ENCODE data around the gene NSG1. TPM values are rescaled to one million over a fixed set of nuclear protein-coding genes. Genes with fewer than 3 reads are reported as not detected.

NSG1 gene
- total RNA-seq, 5 donors from 2014 or later (not counting 1 experiment from before 2014, with no cell fraction given) = 14.2 to 42.8 (median 19.2) TPM

GRCh38 chr4:4443821-4444220, 56.9 kb downstream of the NSG1 start:
- Mint-ChIP-seq H3K36me3 (peaks cover 22% of the 10 kb centered on the region), H3K4me3 (no peak overlapping the region), H3K4me1 (no peaks in the 10 kb centered on the region), H3K27ac (no peak overlapping the region), H3K9me3 (no peaks in the 10 kb centered on the region), H3K27me3 (no peaks in the 10 kb centered on the region)
- no peak for ATAC-seq (replicated peaks in 1 of 4)
- Histone ChIP-seq H3K4me3 (ENCODE audit: control insufficient read depth in 1 of 2, extremely low read depth in 1 of 2, low read length in 1 of 2) (no peak overlapping the region), H3K27me3 (replicated peaks in 1 of 2; ENCODE audit: control insufficient read depth in 2 of 2, extremely low read depth in 1 of 2, insufficient read depth in 2 of 2, low read length in 1 of 2) (no peaks in the 10 kb centered on the region), H3K4me1 (ENCODE audit: control insufficient read depth in 1 of 2, extremely low read depth in 1 of 2, insufficient read depth in 2 of 2, low read length in 2 of 2) (no peaks in the 10 kb centered on the region), H3K36me3 (ENCODE audit: control insufficient read depth in 2 of 2, extremely low read depth in 1 of 2, insufficient read depth in 1 of 2, low read length in 1 of 2) (no peaks in the 10 kb centered on the region), H3K27ac (ENCODE audit: low read length) (no peak overlapping the region), H3K9me3 (no peaks in the 10 kb centered on the region)
- DNase-seq = no peak
- CTCF ChIA-PET = no interaction called here
- POLR2A ChIA-PET = no interaction called here
- WGBS (ENCODE audit: insufficient coverage) = 100% methylated on average over 1 of the region's 2 CpGs

GRCh38 chr4:4446434-4446833, 59.5 kb downstream of the NSG1 start:
- Histone ChIP-seq H3K27me3 (replicated peaks in 1 of 2; ENCODE audit: control insufficient read depth in 2 of 2, extremely low read depth in 1 of 2, insufficient read depth in 2 of 2, low read length in 1 of 2) (no peaks in the 10 kb centered on the region), H3K9me3 (no peaks in the 10 kb centered on the region), H3K36me3 (ENCODE audit: control insufficient read depth in 2 of 2, extremely low read depth in 1 of 2, insufficient read depth in 1 of 2, low read length in 1 of 2) (no peaks in the 10 kb centered on the region), H3K27ac (ENCODE audit: low read length) (no peak overlapping the region), H3K4me1 (ENCODE audit: control insufficient read depth in 1 of 2, extremely low read depth in 1 of 2, insufficient read depth in 2 of 2, low read length in 2 of 2) (no peaks in the 10 kb centered on the region), H3K4me3 (ENCODE audit: control insufficient read depth in 1 of 2, extremely low read depth in 1 of 2, low read length in 1 of 2) (no peak overlapping the region)
- DNase-seq = no peak
- no peak for ATAC-seq (replicated peaks in 1 of 4)
- Mint-ChIP-seq H3K27ac (no peak overlapping the region), H3K36me3 (peaks cover 22% of the 10 kb centered on the region), H3K4me1 (no peaks in the 10 kb centered on the region), H3K4me3 (no peak overlapping the region), H3K27me3 (no peaks in the 10 kb centered on the region), H3K9me3 (no peaks in the 10 kb centered on the region)
- CTCF ChIA-PET = interaction anchor here in 1 of 2 donors (1.0 kb wide), 1 partner anchor 15 kb away, joined by 3 read pairs; no protein-coding TSS in a partner anchor
- POLR2A ChIA-PET = no interaction called here

GRCh38 chr4:4455210-4455865, 68.4 kb downstream of the NSG1 start:
- Histone ChIP-seq H3K27ac (ENCODE audit: low read length) (no peak overlapping the region), H3K27me3 (replicated peaks in 1 of 2; ENCODE audit: control insufficient read depth in 2 of 2, extremely low read depth in 1 of 2, insufficient read depth in 2 of 2, low read length in 1 of 2) (no peaks in the 10 kb centered on the region), H3K36me3 (ENCODE audit: control insufficient read depth in 2 of 2, extremely low read depth in 1 of 2, insufficient read depth in 1 of 2, low read length in 1 of 2) (peaks cover 11 to 59% of the 10 kb centered on the region in 2 donors), H3K4me3 (ENCODE audit: control insufficient read depth in 1 of 2, extremely low read depth in 1 of 2, low read length in 1 of 2) (no peak overlapping the region), H3K9me3 (no peaks in the 10 kb centered on the region), H3K4me1 (ENCODE audit: control insufficient read depth in 1 of 2, extremely low read depth in 1 of 2, insufficient read depth in 2 of 2, low read length in 2 of 2) (peaks cover 0 to 2% of the 10 kb centered on the region in 2 experiments)
- peaks cover 0 to 6% (median 0%) of the 10 kb centered on the region in 3 donors for H3K4me1 Mint-ChIP-seq
- peaks cover 76% of the 10 kb centered on the region for H3K36me3 Mint-ChIP-seq
- ChIA-PET CTCF (no interaction called here), POLR2A (no interaction called here)
- WGBS (ENCODE audit: insufficient coverage) = 93% methylated on average over 5 of the region's 5 CpGs
- no peaks in the 10 kb centered on the region for H3K9me3 Mint-ChIP-seq
- no peaks in the 10 kb centered on the region for H3K27me3 Mint-ChIP-seq
- ATAC-seq (replicated peaks in 1 of 4) (no peak), DNase-seq (no peak)
- H3K4me3 Mint-ChIP-seq = no peak overlapping the region
- H3K27ac Mint-ChIP-seq = no peak overlapping the region

- no peaks in the 10 kb centered on the region for H3K27me3 Mint-ChIP-seq
- no peaks in the 10 kb centered on the region for H3K9me3 ChIP-seq
- no peak overlapping the region for H3K4me3 Mint-ChIP-seq
- H3K27ac ChIP-seq (ENCODE audit: low read length) = no peak overlapping the region
- H3K27ac Mint-ChIP-seq = no peak overlapping the region
- ATAC-seq (replicated peaks in 1 of 4) (no peak), DNase-seq (no peak)
- H3K9me3 Mint-ChIP-seq = no peaks in the 10 kb centered on the region
- no peak overlapping the region for H3K4me3 ChIP-seq (ENCODE audit: control insufficient read depth in 1 of 2, extremely low read depth in 1 of 2, low read length in 1 of 2)
- no peaks in the 10 kb centered on the region for H3K27me3 ChIP-seq (replicated peaks in 1 of 2; ENCODE audit: control insufficient read depth in 2 of 2, extremely low read depth in 1 of 2, insufficient read depth in 2 of 2, low read length in 1 of 2)
- ChIA-PET POLR2A (no interaction called here), CTCF (no interaction called here)
- peaks cover 73% of the 10 kb centered on the region for H3K36me3 Mint-ChIP-seq
- peaks cover 11 to 59% of the 10 kb centered on the region in 2 donors for H3K36me3 ChIP-seq (ENCODE audit: control insufficient read depth in 2 of 2, extremely low read depth in 1 of 2, insufficient read depth in 1 of 2, low read length in 1 of 2)
- peaks cover under 1 to 16% (median 5%) of the 10 kb centered on the region in 3 donors for H3K4me1 Mint-ChIP-seq
- WGBS (ENCODE audit: insufficient coverage) = 98% methylated on average over 7 of the region's 7 CpGs
- peaks cover 0 to 8% of the 10 kb centered on the region in 2 experiments for H3K4me1 ChIP-seq (ENCODE audit: control insufficient read depth in 1 of 2, extremely low read depth in 1 of 2, insufficient read depth in 2 of 2, low read length in 2 of 2)
Observed at GRCh38 chr4:4456351-4456750, 69.4 kb downstream of the NSG1 start.

- Mint-ChIP-seq H3K27me3 (no peaks in the 10 kb centered on the region), H3K4me1 (peaks cover 6 to 22% (median 11%) of the 10 kb centered on the region in 3 donors), H3K27ac (no peak overlapping the region), H3K4me3 (no peak overlapping the region), H3K36me3 (peaks cover 68% of the 10 kb centered on the region), H3K9me3 (no peaks in the 10 kb centered on the region)
- H3K27me3 ChIP-seq (replicated peaks in 1 of 2; ENCODE audit: control insufficient read depth in 2 of 2, extremely low read depth in 1 of 2, insufficient read depth in 2 of 2, low read length in 1 of 2) = no peaks in the 10 kb centered on the region
- H3K4me3 ChIP-seq (ENCODE audit: control insufficient read depth in 1 of 2, extremely low read depth in 1 of 2, low read length in 1 of 2) = no peak overlapping the region
- no peak for ATAC-seq (replicated peaks in 1 of 4)
- DNase-seq = no peak
- ChIA-PET CTCF (no interaction called here), POLR2A (interaction anchor here in 1 of 2 donors (0.7 kb wide), 1 partner anchor 118 kb away, joined by 4 read pairs; no protein-coding TSS in a partner anchor)
- H3K9me3 ChIP-seq = no peaks in the 10 kb centered on the region
- H3K27ac ChIP-seq (ENCODE audit: low read length) = no peak overlapping the region
- peaks cover 11 to 59% of the 10 kb centered on the region in 2 donors for H3K36me3 ChIP-seq (ENCODE audit: control insufficient read depth in 2 of 2, extremely low read depth in 1 of 2, insufficient read depth in 1 of 2, low read length in 1 of 2)
- 83% methylated on average over 1 of the region's 8 CpGs for WGBS (ENCODE audit: insufficient coverage)
- H3K4me1 ChIP-seq (ENCODE audit: control insufficient read depth in 1 of 2, extremely low read depth in 1 of 2, insufficient read depth in 2 of 2, low read length in 2 of 2) = peaks cover 0 to 14% of the 10 kb centered on the region in 2 experiments
Observed at GRCh38 chr4:4456816-4457578, 70.1 kb downstream of the NSG1 start.

GRCh38 chr4:4457803-4458553, 71.1 kb downstream of the NSG1 start:
- peaks cover 8 to 55% of the 10 kb centered on the region in 2 donors for H3K36me3 ChIP-seq (ENCODE audit: control insufficient read depth in 2 of 2, extremely low read depth in 1 of 2, insufficient read depth in 1 of 2, low read length in 1 of 2)
- H3K27ac Mint-ChIP-seq = no peak overlapping the region
- H3K4me1 Mint-ChIP-seq = peaks cover 11 to 32% (median 21%) of the 10 kb centered on the region in 3 donors
- H3K36me3 Mint-ChIP-seq = peaks cover 61% of the 10 kb centered on the region
- DNase-seq (no peak), ATAC-seq (replicated peaks in 1 of 4) (no peak)
- H3K9me3 ChIP-seq = no peaks in the 10 kb centered on the region
- H3K27ac ChIP-seq (ENCODE audit: low read length) = no peak overlapping the region
- H3K4me3 ChIP-seq (ENCODE audit: control insufficient read depth in 1 of 2, extremely low read depth in 1 of 2, low read length in 1 of 2) = no peak overlapping the region
- 100% methylated on average over 1 of the region's 5 CpGs for WGBS (ENCODE audit: insufficient coverage)
- POLR2A ChIA-PET = no interaction called here
- no peaks in the 10 kb centered on the region for H3K9me3 Mint-ChIP-seq
- no peaks in the 10 kb centered on the region for H3K27me3 Mint-ChIP-seq
- H3K4me3 Mint-ChIP-seq = no peak overlapping the region
- no peaks in the 10 kb centered on the region for H3K27me3 ChIP-seq (replicated peaks in 1 of 2; ENCODE audit: control insufficient read depth in 2 of 2, extremely low read depth in 1 of 2, insufficient read depth in 2 of 2, low read length in 1 of 2)
- CTCF ChIA-PET = no interaction called here
- H3K4me1 ChIP-seq (ENCODE audit: control insufficient read depth in 1 of 2, extremely low read depth in 1 of 2, insufficient read depth in 2 of 2, low read length in 2 of 2) = peaks cover 0 to 22% of the 10 kb centered on the region in 2 experiments
